Measurements from ENCODE around the gene TFF2.

Gene TFF2

GRCh38 chr21:42350927-42351426, at the start of gene TFF2:
Gene TFF2, minus strand, starts transcription at chr21:42350994. Its CDS starts 37 bp downstream, at chr21:42350957.
- DNase-seq = no peak

DNA sequence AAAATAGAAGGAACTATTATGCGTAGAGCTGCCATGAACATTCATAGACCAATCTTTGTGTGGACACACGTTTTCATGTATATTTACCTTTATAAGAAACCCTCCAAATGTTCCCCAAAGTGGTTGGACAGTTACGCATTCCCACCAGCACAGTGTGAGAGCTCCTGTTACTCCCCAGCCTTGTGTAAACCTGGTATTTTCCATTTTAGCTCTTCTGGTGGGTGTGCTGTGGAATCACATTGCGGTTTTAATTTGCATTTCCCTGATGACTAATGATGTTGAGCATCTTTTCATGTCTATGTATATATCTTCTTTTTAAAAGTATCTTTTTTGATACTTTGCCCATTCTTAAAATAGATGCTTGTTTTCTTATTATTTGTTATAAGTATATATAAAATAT, 49.7 kb upstream of the TFF2 start:
- DNase-seq = no peak

DNA sequence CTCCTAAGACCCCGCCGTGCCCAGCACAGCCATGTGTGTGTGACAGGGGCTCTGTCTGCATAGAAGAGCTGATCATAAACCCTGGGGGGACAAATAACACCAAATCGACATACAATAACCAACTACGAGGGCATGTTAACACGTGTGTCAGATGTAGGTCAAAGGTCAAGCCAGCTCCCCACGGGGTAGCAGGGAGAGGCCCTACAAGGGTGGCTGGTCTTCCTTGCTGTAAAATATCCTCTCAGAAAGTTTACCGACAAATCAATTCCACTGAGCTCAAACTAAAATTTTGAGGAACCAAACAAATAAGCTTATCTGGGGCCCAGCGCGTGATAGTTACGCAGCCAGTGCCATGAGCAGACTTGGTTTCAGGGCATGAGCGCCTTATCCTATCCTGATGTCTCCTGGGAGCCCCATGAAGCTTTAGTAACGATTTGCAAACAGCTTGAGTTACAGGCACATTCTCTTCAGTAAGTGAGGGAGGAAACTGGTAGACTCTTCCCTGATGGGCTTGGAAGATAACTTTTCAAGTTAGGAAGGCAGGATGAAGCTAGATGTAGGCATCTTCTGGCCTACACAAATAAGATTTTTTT, 47.7 kb upstream of the TFF2 start:
- no peak for DNase-seq

DNA sequence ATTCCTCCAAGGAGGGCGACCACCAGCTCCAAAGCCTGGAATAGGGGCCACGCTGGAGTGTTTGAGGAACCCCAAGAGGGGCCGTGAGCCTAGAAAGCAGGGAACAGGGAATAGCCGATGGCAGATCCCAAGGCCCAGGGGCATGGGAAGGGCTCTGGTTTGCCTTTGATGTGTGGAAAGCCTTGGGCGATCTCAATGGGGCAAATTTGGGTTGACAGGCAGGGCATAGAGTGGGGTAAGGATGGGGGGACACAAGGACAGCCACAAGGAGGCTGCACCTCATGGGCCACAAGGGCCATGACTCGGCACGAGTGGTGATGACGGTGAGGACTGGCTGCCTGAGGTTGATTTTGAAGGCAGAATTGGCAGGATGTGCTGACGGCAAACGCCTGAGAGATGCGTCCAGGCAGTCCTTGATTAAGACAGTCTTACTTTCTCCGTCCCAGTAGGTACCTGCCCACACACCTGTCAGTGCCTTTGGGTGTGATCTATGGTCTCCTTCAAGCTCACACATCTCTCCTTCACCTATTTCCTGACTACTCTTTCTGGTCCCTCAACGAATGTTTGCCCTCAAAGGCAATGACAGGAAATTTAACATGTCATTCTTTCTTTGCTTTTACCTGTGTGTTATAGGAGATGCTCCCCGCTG, 47.1 kb upstream of the TFF2 start:
- no peak for DNase-seq

DNA sequence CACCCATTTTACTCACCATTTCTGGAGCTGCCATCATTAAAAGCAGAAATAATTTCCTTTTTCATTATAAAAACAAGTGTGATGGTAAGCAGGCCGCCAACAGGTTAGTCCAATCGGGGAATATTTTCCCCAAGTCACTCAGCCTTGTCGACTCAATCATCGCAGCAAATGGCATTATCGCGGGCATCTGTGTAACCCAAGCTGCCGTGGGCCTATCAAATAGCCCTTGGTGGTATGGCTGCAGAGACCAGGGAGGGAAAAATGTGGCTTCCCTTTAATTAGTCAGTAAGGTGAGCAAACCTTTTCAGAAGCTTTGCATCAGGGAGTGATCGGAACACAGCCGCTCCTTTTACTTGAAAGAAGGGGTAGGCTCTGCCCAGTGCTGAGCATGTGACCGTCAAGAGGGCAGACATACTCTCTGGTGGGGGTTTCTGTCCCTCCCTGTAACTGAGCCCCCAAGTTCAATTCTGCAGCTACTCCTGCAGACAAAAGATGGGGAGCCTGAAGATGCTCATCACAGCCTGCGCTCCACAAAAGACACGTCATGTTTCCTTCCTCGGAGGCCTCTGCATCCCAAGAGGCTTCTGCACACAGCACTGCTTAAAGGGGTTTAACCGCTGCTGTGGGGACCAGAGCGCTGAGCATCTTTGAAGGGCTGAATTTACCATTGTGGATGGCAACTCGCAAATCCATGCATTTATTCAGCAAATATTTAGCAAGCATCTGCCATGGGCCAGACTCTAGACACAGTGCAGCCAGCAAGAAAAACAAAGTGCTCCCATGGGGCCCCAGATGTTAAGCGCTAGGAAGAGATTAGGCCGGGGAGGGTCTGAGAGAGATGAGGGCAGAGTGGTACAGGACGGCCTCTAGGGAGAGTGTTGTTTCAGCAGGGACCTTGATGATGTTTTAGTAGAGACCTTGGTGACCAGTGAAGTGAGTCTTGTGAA, 46.3 kb upstream of the TFF2 start:
- no peak for DNase-seq

- no peak for DNase-seq
Observed at GRCh38 chr21:42395905-42396651, 45.3 kb upstream of the TFF2 start, which contains the start of gene TMPRSS3. Gene TMPRSS3, minus strand, starts transcription at chr21:42396052. Its CDS starts 635 bp downstream, at chr21:42395417.

- no peak for DNase-seq
Observed at GRCh38 chr21:42395302-42395701, 44.5 kb upstream of the TFF2 start.

- no peak for DNase-seq
Observed at GRCh38 chr21:42393443-42393950, 42.7 kb upstream of the TFF2 start.

GRCh38 chr21:42392731-42393442, 42.1 kb upstream of the TFF2 start:
- no peak for DNase-seq

DNA sequence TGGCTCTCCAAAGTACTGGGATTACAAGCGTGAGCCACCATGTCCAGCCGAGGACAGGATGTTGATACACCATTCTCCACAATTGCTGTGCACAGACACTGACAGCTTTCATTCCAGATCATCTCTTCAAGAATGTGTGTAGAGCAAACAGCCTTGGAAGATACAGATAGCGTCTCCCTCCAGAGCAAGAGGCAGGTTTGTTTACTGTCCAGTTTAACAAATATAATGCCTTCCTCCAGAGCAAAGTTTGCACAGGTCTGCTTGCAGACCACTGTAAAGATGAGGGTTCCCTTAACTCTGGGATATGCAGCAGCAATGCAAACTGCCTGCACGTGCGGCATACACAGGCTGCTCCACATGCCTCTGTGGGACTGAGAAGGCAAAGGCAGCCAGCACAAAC, 40.5 kb upstream of the TFF2 start:
- no peak for DNase-seq

GRCh38 chr21:42390696-42391095, 39.9 kb upstream of the TFF2 start:
- DNase-seq = no peak

- no peak for DNase-seq
Observed at GRCh38 chr21:42390193-42390592, 39.4 kb upstream of the TFF2 start.

- no peak for DNase-seq
Observed at GRCh38 chr21:42389449-42389835, 38.6 kb upstream of the TFF2 start.

DNA sequence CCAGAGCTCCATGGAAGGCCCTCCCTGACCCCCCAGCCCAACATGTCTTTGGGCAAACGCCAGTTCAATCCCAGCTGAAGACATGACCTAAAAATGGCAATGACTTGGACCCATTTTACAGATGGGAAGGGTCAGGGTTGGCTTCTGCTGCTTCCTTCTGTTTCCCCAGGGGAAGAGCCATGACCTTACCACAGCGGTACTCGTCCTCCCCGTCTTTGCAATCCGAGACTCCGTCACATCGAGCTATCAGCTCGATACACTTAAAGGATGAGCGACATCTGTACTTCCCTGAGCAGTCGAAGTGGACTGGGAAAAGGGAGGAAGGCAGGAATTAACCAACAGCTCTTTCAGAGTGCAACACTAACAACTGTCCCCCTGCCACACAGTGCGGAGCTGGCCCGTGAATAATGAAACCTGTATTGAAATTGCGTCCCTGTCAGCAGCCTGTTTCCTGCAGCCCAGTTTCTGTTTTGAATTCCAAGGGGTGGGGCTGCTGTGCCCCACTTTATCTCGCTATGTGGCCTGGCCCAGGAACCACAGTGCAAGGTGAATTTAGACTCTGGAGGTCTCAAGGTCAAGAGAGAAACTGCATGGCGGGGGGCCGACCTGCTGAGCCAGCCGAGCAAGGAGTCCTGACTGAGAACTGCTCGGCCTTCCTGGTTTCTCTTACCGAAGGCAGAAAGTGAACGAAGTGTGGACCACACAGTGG, 38.1 kb upstream of the TFF2 start:
- DNase-seq = no peak

- DNase-seq = no peak
Observed at GRCh38 chr21:42387843-42388340, 37.1 kb upstream of the TFF2 start.

GRCh38 chr21:42387164-42387563, 36.4 kb upstream of the TFF2 start:
- no peak for DNase-seq

DNA sequence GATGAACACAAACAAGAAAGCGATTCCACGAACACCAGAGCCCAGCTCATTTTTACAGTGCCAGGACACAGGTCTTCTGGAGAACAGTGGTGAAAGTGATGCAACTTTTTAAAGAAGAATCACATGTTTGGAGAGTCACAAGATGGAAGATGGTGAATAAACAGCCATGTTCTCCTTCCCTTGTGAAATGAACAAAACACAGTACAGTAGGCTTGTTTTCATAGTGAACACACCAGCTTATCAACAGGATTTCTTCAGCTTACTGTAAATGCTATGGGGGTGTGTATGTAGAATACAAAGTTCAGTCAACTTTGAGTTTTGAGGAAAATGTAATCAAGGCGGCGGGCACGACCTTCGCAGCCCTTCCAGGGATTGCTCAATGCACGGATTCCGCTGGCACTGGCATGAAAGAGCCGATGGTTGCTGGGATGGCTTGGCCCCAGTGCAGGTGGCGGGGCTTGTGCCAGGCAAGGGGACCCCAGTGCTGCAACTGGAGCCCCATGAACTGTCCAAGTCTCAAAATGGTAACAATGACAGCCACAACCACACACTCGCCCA, 35.3 kb upstream of the TFF2 start:
- no peak for DNase-seq

- DNase-seq = no peak
Observed at GRCh38 chr21:42385619-42386018, 34.8 kb upstream of the TFF2 start.

DNA sequence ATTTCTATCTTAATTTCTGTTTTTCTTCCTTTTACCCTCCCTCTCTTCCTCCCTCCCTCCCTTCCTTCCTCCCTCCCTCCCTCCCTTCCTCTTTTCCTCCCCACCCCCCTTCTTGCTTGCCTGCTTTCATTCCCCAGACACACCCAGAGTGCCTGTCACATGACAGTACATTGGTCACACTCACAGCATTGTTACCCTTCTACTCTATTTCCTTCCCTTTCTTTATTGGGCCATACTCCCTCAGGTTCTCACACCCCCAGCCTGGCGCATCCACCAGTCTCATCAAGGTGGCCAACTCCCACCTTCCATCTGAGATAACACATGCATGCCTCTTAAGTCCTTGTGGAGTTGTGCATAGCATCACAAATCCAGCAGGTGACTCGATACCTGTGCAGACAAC, 34.2 kb upstream of the TFF2 start:
- DNase-seq = no peak

GRCh38 chr21:42384156-42384945, 33.6 kb upstream of the TFF2 start:
- no peak for DNase-seq

Data from stimulated activated CD4-positive, alpha-beta T cell treated with anti-CD3 and anti-CD28 coated beads, Interleukin-2, amount 100 ng/mL, for 48 hours (primary cell).